CD4-positive, alpha-beta T cell treated with Interleukin-2 at 100 ng/mL for 4 hours (primary cell): Measurements from ENCODE around the gene MAGOHB.

ENCODE experiments used
- DNase-seq: peaks from one replicate; pipeline ENCODE4 v3.0.0-alpha.2; 2020; ENCODE audit warnings: low spot score

The MAGOHB gene

DNA sequence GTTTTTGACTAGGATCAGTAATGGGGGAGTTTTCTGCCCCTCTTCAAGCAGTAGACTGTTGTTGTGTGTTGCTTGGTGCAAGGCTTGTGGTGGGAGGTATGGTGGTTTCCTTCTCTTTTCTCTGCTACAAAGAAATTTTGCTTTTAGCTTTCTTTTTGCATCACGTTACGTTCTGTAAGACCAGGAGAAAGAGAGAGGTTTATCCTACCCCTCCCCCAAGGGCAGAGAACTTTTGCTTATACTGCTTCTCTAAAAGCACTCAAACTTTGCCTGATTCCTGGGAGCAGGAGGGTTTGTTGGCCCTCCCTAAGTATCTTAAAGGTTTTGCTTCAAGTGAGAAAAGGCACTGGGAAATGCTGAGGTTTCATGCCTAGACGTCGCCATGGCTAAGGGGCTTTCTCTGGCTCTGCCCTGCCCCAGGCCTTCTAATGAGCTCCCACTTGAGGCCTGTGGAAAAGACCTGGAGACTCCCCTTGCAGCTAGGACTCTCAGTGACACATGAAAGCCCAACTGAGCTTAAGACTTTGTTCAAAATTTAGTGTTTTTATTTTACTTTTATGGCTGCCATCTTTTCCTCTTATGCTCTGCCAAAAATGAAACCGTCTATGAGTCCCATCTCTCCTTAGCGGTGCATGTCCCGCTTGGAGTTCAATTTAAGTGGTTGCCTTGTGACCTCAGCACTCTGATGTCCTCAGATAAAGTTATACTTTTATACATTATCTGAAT is 58.5 kb downstream of the MAGOHB start:
- peak; percentile 52 for DNase-seq

DNA sequence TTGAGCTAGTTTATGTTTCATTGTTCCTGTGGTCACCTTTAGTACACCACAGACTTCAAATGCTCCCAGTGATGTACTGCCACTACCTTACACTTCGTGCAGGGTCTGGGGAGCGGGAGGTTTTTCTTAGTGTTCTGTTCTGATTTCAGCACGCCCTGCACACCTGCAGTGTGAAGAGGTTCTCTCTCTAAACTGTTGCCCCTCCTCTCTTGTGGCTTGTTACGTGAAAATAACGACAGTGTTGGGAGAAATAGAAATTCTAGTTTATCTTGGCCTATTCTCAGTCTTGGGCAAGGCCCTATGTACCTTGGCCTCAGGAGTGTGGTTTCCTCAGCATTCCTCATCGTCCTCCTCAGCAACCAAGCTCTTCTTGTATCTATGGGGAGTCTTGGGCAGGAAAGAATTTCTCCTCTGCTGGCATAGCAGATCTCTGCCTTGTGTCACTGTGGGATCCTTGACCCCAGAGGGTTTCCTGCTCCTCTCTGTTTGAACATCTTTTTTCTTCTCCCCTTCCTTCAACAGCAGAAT is 59.1 kb downstream of the MAGOHB start:
- DNase-seq: peak; percentile 64
